Chondrocyte (in vitro differentiated cells): Measurements from ENCODE around the gene LRP2. TPM values are rescaled to one million over a fixed set of nuclear protein-coding genes. Genes with fewer than 3 reads are reported as not detected.
A peak's percentile ranks its signal among the peaks of the same experiment; 100 is the strongest.

ENCODE experiments used
- DNase-seq: peaks from one replicate; pipeline ENCODE4 v3.0.0; 2021; ENCODE audit warnings: mixed read lengths, low spot score
- H3K27ac Mint-ChIP-seq: one replicate; pipeline ENCODE4 v1.8.0; 2021; ENCODE audit warnings: mild to moderate bottlenecking, moderate library complexity, mixed read lengths; ENCODE audit not compliant: unreplicated experiment
- H3K27me3 Mint-ChIP-seq: 2 replicates; pipeline ENCODE4 v1.8.0; 2021; ENCODE audit warnings: low read depth, mixed read lengths
- H3K36me3 Mint-ChIP-seq: 2 replicates; pipeline ENCODE4 v1.8.0; 2021; ENCODE audit warnings: low read depth, mixed read lengths
- H3K4me1 Mint-ChIP-seq: 2 replicates; pipeline ENCODE4 v1.8.0; 2021; ENCODE audit warnings: low read depth, mild to moderate bottlenecking, mixed read lengths
- H3K4me3 Mint-ChIP-seq: one replicate; pipeline ENCODE4 v1.8.0; 2021; ENCODE audit warnings: mild to moderate bottlenecking, moderate library complexity, mixed read lengths; ENCODE audit not compliant: unreplicated experiment
- H3K9me3 Mint-ChIP-seq: 2 replicates; pipeline ENCODE4 v1.8.0; 2021; ENCODE audit warnings: low read depth, mixed read lengths
- total RNA-seq: library from RNA; stranded (reverse); gene quantifications from 3 replicates; pipeline ENCODE4 v1.2.1, GENCODE V29; 2021
- TF ChIP-seq, protein P1 (sequence below): fragments of 200-600 bp; sonication (generic); IDR thresholded peaks from 2 replicates; pipeline ENCODE4 v1.5.0; 2021; ENCODE audit warnings: antibody characterized with exemption, mild to moderate bottlenecking, moderate library complexity

Gene LRP2
- total RNA-seq, 1 donor from 2014 or later, result not detected

DNA sequence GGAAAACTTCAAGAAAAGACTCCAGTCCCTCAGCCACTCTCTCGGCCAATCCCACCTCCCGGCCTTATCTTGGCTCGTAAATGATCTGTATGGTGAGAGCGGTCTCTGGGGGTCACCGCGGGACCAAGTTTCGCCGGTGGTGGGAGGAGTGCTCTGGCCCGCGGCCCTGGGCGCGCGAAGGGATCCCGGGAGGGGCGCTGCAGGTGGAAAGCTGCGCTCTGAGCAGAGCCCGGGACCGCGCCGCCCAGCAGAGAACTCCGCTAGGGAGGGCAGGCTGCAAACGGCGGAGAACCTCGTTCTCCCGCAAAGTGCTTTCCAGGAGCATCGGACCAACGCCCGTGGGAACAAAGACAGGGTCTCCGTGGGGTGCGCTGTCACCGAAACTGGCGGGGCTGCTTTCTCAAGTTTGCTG is 622 bp downstream of the LRP2 start:
- Mint-ChIP-seq H3K36me3 (no peaks in the 10 kb centered on the region), H3K27me3 (peaks cover 50% of the 10 kb centered on the region), H3K9me3 (no peaks in the 10 kb centered on the region), H3K27ac (no peak overlapping the region), H3K4me3 (peak overlapping the region; percentile 65), H3K4me1 (peaks cover 41% of the 10 kb centered on the region)
- DNase-seq, result no peak
- TF ChIP-seq, protein P1, sequence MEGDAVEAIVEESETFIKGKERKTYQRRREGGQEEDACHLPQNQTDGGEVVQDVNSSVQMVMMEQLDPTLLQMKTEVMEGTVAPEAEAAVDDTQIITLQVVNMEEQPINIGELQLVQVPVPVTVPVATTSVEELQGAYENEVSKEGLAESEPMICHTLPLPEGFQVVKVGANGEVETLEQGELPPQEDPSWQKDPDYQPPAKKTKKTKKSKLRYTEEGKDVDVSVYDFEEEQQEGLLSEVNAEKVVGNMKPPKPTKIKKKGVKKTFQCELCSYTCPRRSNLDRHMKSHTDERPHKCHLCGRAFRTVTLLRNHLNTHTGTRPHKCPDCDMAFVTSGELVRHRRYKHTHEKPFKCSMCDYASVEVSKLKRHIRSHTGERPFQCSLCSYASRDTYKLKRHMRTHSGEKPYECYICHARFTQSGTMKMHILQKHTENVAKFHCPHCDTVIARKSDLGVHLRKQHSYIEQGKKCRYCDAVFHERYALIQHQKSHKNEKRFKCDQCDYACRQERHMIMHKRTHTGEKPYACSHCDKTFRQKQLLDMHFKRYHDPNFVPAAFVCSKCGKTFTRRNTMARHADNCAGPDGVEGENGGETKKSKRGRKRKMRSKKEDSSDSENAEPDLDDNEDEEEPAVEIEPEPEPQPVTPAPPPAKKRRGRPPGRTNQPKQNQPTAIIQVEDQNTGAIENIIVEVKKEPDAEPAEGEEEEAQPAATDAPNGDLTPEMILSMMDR, result no peak

DNA sequence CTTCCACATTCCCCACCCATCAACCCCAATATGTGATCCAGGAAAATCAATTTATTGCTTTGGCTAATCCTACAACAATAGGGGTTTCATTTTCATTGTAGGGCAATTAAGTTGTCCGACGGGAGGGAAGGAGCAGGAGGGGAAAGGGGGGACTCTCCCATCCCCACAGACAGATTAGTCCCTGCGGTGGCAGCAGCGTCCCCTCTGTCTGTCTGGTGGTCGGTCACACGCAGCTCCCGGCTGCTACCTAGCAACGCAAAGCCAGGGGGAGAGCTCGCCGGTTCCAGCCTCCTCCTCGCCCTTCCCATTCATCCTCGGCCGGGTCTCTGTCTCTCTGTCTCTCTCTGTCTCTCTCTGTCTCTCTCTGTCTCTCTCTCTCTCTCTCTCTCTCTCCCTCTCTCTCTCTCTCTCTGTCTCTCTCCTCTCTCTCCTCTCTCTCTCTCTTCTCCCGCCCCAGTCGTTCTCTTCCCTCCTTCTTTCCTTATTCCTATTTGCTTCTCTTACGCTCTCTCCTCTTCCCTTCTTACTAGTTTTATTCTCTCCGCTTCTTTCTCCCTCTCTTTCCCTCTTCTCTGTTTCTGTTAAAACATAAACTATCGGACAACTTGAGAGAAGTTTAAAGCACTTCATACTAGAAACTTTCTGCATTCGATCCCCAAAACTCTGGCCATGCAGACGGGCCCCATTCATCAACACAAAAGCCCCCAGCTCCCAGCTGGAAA is 1.2 kb downstream of the LRP2 start:
- peaks cover 55% of the 10 kb centered on the region for H3K27me3 Mint-ChIP-seq
- peak overlapping the region; percentile 65 for H3K4me3 Mint-ChIP-seq
- TF ChIP-seq, protein P1, result no peak
- H3K4me1 Mint-ChIP-seq, result peaks cover 41% of the 10 kb centered on the region
- no peaks in the 10 kb centered on the region for H3K36me3 Mint-ChIP-seq
- H3K9me3 Mint-ChIP-seq, result no peaks in the 10 kb centered on the region
- no peak for DNase-seq
- no peak overlapping the region for H3K27ac Mint-ChIP-seq

DNA sequence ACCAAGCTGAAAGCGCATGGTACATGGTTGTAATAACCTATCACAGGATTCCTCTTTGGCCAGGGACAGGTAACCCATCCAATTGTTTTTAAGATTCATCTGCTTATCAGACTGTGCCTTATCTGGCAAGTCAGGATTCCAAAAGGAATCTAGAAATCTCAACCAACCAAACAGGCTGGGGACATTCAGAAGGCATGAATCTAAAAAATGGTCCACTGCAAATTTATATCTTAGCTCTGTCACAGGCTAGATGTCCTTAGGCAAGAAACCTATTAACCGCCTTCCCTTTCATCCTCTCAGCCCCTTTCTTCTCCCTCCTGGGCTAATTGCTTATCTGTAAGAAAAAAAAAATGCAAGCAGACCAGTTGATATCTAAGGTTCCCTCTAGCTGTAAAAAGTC is 4.3 kb downstream of the LRP2 start:
- no peaks in the 10 kb centered on the region for H3K9me3 Mint-ChIP-seq
- no peak overlapping the region for H3K4me3 Mint-ChIP-seq
- H3K4me1 Mint-ChIP-seq, result peaks cover 18% of the 10 kb centered on the region
- DNase-seq, result no peak
- no peak overlapping the region for H3K27ac Mint-ChIP-seq
- TF ChIP-seq, protein P1, result no peak
- no peaks in the 10 kb centered on the region for H3K36me3 Mint-ChIP-seq
- H3K27me3 Mint-ChIP-seq, result peaks cover 58% of the 10 kb centered on the region

DNA sequence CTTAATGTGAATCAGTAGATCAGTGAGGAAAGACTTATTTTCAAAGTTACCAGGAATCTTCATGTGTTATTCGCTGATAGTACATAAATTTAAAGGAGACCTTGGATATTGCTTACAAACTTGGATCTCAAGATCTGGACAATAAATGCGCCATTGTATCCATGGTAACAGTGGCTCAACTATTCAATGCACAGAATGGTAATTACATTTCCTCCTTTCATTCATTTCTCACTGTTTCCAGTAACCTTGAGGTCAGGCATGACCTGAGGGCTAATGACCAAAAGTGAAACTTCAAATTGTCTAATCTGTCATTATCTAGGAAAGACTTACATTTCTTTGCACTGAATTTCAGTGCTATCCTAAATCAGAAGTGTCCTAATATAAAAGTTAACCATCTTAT is 8.1 kb downstream of the LRP2 start:
- no peaks in the 10 kb centered on the region for H3K9me3 Mint-ChIP-seq
- no peak overlapping the region for H3K4me3 Mint-ChIP-seq
- no peaks in the 10 kb centered on the region for H3K4me1 Mint-ChIP-seq
- TF ChIP-seq, protein P1, result no peak
- H3K27me3 Mint-ChIP-seq, result peaks cover 32% of the 10 kb centered on the region
- DNase-seq, result no peak
- no peaks in the 10 kb centered on the region for H3K36me3 Mint-ChIP-seq
- H3K27ac Mint-ChIP-seq, result no peak overlapping the region

DNA sequence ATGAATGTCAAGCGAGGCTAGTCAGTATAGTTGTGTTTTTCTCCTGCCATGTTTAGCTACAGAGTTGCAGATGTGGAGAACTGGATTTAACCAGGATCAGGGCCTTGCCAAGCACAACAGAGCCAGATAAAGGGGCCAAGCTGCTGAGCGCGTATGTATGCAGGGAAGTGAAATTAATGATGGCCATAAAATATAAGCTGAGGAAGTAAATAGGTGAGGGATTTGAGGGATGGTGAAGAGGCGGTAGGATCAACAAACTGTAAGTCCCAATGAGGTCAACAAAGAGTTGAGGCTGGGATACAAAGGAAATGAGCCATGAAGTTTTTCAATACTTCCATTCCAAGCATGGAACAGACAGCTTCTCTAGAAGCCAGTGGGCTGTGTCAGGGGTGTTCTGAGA is 10.6 kb downstream of the LRP2 start:
- Mint-ChIP-seq H3K4me3 (no peak overlapping the region), H3K27ac (no peak overlapping the region), H3K27me3 (peaks cover 23% of the 10 kb centered on the region), H3K36me3 (no peaks in the 10 kb centered on the region), H3K4me1 (no peaks in the 10 kb centered on the region), H3K9me3 (no peaks in the 10 kb centered on the region)
- TF ChIP-seq, protein P1, result no peak
- no peak for DNase-seq
